ENCODE results near the gene ABCA4. TPM values are rescaled to one million over a fixed set of nuclear protein-coding genes. Genes with fewer than 3 reads are reported as not detected.

Gene ABCA4
- total and polyA plus RNA-seq, 2 of the 8 experiments (the other 6 are each of a cell fraction or from before 2014, with no cell fraction given), result 0.06 TPM; not detected in 1

DNA sequence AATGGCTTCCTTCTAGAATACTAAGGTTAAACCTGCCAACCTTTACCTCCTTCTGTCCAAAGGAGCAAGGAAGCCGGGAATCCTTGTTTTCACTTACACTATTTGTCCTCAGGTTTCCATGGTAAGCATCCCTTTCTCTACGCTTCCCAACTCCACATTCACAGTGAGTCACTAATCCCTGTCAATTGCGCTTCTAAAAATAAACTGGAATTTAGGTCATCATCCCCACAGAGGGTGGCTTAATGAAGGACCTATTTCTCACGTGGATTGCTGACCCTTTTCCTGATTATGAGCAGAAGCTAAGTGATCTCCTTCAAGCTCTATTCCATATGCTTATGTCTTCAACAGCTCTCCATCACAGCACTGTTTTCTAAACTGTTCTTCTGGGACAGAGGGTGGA is 39.9 kb upstream of the ABCA4 start:
- no peak overlapping the region for H2AFZ ChIP-seq (ENCODE audit: low read length)
- no peaks in the 10 kb centered on the region for H3K27me3 ChIP-seq (replicated peaks in 1 of 4; ENCODE audit: control insufficient read depth in 3 of 4, extremely low read depth in 1 of 4, insufficient read depth in 3 of 4, low read length in 3 of 4)
- no peak overlapping the region for H2BK12ac ChIP-seq (ENCODE audit: low read depth, low read length)
- WGBS, 2 experiments (ENCODE audit: extremely low coverage in 1 of 2, insufficient coverage in 1 of 2, insufficient read length in 1 of 2, insufficient replicate concordance in 2 of 2, low coverage in 1 of 2, low lambda C conversion rate in 2 of 2, missing lambda C conversion rate in 1 of 2), result 72% methylated on average over 4 of the region's 4 CpGs; no CpG with 5 or more reads in 1 of the 2 experiments
- H3K18ac ChIP-seq (ENCODE audit: extremely low read depth, low read length), result no peak overlapping the region
- H4K8ac ChIP-seq (ENCODE audit: extremely low read depth, insufficient read depth, low read length), result no peak overlapping the region
- no peak overlapping the region for H3K27ac ChIP-seq (ENCODE audit: low read depth, low read length)
- no peak overlapping the region for H2BK5ac ChIP-seq (ENCODE audit: low read depth, low read length)
- H4K5ac ChIP-seq (ENCODE audit: insufficient read length, low read depth, low read length), result no peak overlapping the region
- H3K4me3 ChIP-seq (ENCODE audit: extremely low read depth in 1 of 4, insufficient read depth in 2 of 4, low read depth in 3 of 4, low read length in 4 of 4), result no peak overlapping the region
- no peaks in the 10 kb centered on the region for H3K79me2 ChIP-seq (ENCODE audit: control insufficient read depth in 1 of 2, insufficient read depth in 2 of 2, low read length in 2 of 2)
- H3K9ac ChIP-seq (replicated peaks in 1 of 4; ENCODE audit: extremely low read depth in 1 of 4, low read depth in 3 of 4, low read length in 3 of 4), result no peak overlapping the region
- DNase-seq (ENCODE audit: low read depth in 1 of 2, low spot score in 2 of 2) (no peak), FAIRE-seq (no peak)
- H3K79me1 ChIP-seq (ENCODE audit: low read depth, low read length), result no peaks in the 10 kb centered on the region
- POLR2A ChIA-PET (ENCODE audit: partially characterized antibody), result no interaction called here
- no peak overlapping the region for H2BK20ac ChIP-seq (ENCODE audit: low read length)
- no peak overlapping the region for H3K56ac ChIP-seq (replicated peaks; ENCODE audit: insufficient read length, low read depth, low read length)
- H3K4me1 ChIP-seq (replicated peaks in 1 of 4; ENCODE audit: control insufficient read depth in 3 of 4, insufficient read depth in 4 of 4, low read length in 3 of 4), result peaks cover 0 to 3% (median 0%) of the 10 kb centered on the region in 4 experiments; a peak in 1 of 7 replicates
- H2AK5ac ChIP-seq (ENCODE audit: low read depth, low read length), result no peak overlapping the region
- H3K4me2 ChIP-seq (ENCODE audit: insufficient read depth in 1 of 2, low read depth in 2 of 2, low read length in 2 of 2), result no peak overlapping the region
- CTCF ChIA-PET (ENCODE audit: partially characterized antibody), result no interaction called here
- H3K23me2 ChIP-seq (ENCODE audit: low read depth, low read length), result no peaks in the 10 kb centered on the region
- no peak overlapping the region for H3K23ac ChIP-seq (ENCODE audit: insufficient read length)
- H2BK15ac ChIP-seq (ENCODE audit: low read length), result no peak overlapping the region
- H4K20me1 ChIP-seq (replicated peaks in 1 of 2; ENCODE audit: control insufficient read depth in 1 of 2, insufficient read depth in 2 of 2, low read length in 2 of 2), result no peaks in the 10 kb centered on the region
- no peak overlapping the region for H3K14ac ChIP-seq (ENCODE audit: insufficient read length)
- no peaks in the 10 kb centered on the region for H3K36me3 ChIP-seq (ENCODE audit: control insufficient read depth in 2 of 4, insufficient read depth in 4 of 4, low read length in 3 of 4)
- 0 out of 4 replicates have a peak, but pooled peaks cover 0 to 2% of the 10 kb centered on the region in 2 experiments for H3K9me3 ChIP-seq (ENCODE audit: insufficient read depth in 2 of 2, low read depth in 1 of 2, low read length in 1 of 2)
- no peak overlapping the region for H2BK120ac ChIP-seq (replicated peaks; ENCODE audit: low read depth, low read length)
- H3K4ac ChIP-seq (replicated peaks; ENCODE audit: insufficient read length, low read depth, low read length), result no peak overlapping the region
- H4K91ac ChIP-seq (replicated peaks; ENCODE audit: insufficient read length, low read length), result no peak overlapping the region
- TF ChIP-seq CHD1 (IDR thresholded peaks at IDR 0.05; ENCODE audit: low read depth, low read length) (no peak), SP1 (IDR thresholded peaks at IDR 0.05; ENCODE audit: low read depth, low read length) (no peak), TEAD4 (IDR thresholded peaks at IDR 0.05; ENCODE audit: low read depth, low read length) (no peak), ASH2L (IDR thresholded peaks at IDR 0.05; ENCODE audit: low read length) (no peak), SIN3A (conservative IDR thresholded peaks at IDR 0.05 in 1 of 2, IDR thresholded peaks at IDR 0.05 in 1 of 2; ENCODE audit: low read depth in 1 of 2, low read length in 2 of 2) (no peak), POU5F1 (IDR thresholded peaks at IDR 0.05; ENCODE audit: low read depth, low read length) (no peak), PHF8 (conservative IDR thresholded peaks at IDR 0.05; ENCODE audit: low read depth, low read length) (no peak), MAFK (IDR thresholded peaks at IDR 0.05; ENCODE audit: low read depth, low read length) (no peak), SAP30 (IDR thresholded peaks at IDR 0.05; ENCODE audit: insufficient read depth, insufficient replicate concordance, low read length) (no peak), SP2 (IDR thresholded peaks at IDR 0.05; ENCODE audit: low read length) (no peak), ZNF274 (IDR thresholded peaks at IDR 0.05; ENCODE audit: borderline replicate concordance, extremely low read depth, low read length) (no peak), CBX5 (IDR thresholded peaks at IDR 0.05; ENCODE audit: low read depth, low read length) (no peak)
- TF ChIP-seq, protein P1, sequence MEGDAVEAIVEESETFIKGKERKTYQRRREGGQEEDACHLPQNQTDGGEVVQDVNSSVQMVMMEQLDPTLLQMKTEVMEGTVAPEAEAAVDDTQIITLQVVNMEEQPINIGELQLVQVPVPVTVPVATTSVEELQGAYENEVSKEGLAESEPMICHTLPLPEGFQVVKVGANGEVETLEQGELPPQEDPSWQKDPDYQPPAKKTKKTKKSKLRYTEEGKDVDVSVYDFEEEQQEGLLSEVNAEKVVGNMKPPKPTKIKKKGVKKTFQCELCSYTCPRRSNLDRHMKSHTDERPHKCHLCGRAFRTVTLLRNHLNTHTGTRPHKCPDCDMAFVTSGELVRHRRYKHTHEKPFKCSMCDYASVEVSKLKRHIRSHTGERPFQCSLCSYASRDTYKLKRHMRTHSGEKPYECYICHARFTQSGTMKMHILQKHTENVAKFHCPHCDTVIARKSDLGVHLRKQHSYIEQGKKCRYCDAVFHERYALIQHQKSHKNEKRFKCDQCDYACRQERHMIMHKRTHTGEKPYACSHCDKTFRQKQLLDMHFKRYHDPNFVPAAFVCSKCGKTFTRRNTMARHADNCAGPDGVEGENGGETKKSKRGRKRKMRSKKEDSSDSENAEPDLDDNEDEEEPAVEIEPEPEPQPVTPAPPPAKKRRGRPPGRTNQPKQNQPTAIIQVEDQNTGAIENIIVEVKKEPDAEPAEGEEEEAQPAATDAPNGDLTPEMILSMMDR (IDR thresholded peaks at IDR 0.05; ENCODE audit: control extremely low read depth in 1 of 3, insufficient read depth in 1 of 3, low read depth in 1 of 3, low read length in 3 of 3), result no peak
